GM19455 (cell line): ENCODE measurements around the gene KDM5C.

Experiments
- ATAC-seq: cut with Tn5 transposase; IDR thresholded peaks from one replicate; pipeline ENCODE4 v1.9.1; 2021; ENCODE audit not compliant: unreplicated experiment

Gene KDM5C

GRCh38 chrX:53251307-53251706, 26.3 kb upstream of the KDM5C start:
- no peak for ATAC-seq

- no peak for ATAC-seq
Measured at GRCh38 chrX:53250556-53250955, 25.5 kb upstream of the KDM5C start.

GRCh38 chrX:53249408-53250042, 24.5 kb upstream of the KDM5C start:
- no peak for ATAC-seq

DNA sequence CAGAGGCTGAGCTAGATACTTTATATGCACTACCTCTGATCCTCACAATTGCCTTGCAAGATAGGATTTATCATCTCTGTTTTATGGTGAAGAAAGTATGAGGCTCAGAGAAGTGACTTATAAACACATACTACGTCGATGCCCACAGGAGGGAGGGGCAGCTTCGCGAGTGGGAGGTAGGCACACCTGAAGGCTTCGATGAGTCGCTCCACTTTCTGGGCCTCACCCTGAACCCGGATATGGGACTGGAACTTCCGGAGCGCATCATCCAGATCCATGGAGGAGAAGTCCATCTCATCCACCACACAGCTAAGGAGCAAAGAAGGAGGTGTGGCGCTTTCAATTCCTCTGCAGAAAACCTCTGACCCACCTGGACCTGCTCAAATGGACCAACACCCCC, 22.9 kb upstream of the KDM5C start:
- ATAC-seq, result no peak

DNA sequence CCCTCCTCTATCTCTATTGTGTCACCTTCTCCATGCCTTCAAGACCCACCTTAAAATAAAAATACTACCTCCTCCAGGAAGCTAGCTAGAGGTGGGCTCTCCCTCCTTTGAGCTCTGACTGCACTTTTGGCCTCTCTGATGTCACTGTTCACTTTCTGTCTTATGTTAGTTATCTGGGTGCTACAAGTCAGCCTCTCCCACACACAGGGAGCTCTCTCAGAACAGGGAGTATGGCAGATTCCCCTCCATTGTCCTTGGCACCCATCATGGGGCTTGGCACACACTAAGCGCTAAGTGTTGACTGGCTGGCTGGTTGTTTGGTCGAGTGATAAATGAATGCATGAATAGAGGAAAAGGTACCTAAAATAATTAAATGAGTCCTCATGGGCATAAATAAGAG, 21.2 kb upstream of the KDM5C start:
- no peak for ATAC-seq

GRCh38 chrX:53244610-53245009, 19.6 kb upstream of the KDM5C start:
- no peak for ATAC-seq

DNA sequence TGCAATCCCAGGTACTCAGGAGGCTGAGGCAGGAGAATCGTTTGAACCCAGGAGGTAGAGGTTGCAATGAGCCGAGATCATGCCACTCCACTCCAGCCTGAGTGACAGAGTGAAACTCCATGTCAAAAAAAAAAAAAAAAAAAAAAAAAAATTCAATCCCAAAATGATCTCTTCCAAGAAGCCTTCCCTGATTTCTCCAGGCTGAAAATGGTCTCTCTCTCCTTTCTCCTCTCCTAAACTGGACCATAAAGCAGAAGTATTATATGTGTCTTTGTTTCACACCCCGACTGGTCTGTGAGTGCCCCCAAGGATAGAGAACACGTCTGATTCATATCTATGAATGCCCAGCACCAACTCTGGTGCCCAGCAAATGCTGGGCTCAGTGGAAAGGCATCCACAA, 17.3 kb upstream of the KDM5C start:
- no peak for ATAC-seq

DNA sequence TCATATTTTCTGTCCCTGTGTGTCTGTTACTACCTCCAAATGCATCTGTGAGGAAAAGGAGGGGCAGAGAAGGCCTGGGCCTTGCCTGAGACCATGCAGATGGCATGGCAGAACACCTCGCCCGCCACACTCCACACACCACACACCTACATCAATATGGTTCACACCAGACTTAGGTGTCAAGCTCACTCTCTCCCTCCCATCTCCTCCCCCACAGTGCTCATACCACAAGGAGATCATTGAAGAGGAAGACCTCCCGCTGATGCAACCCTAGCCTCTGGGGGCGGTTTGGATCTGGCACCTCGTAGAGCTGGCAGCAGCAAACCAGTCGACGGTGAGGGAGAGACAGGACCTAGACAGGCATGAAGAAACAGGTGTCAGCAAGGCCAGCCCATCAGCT, 16.6 kb upstream of the KDM5C start:
- no peak for ATAC-seq

DNA sequence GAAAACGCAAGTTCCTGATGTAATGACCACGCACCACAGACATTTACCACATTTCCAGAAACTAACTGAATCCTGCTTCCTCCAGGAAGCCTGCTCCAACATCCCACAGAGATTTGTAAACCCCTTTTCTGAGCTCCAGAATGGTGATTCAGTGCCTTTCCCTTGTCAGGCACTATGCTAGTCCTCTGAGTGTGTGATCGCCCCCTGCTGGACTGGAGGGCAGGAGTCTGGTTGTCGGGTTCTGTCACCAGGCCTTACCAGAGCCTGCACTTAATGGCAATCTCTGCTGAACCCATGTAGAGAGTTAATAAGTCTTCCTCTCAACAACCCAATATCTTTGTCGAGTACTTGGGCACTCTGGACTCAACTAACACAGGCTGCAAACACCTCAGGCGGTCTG, 14.5 kb upstream of the KDM5C start:
- no peak for ATAC-seq

- no peak for ATAC-seq
Measured at GRCh38 chrX:53237056-53237455, 12.0 kb upstream of the KDM5C start.

GRCh38 chrX:53236025-53236679, 11.1 kb upstream of the KDM5C start:
- ATAC-seq, result no peak

GRCh38 chrX:53235566-53235965, 10.6 kb upstream of the KDM5C start:
- no peak for ATAC-seq

GRCh38 chrX:53234484-53234883, 9.5 kb upstream of the KDM5C start:
- no peak for ATAC-seq

- ATAC-seq, result no peak
Measured at GRCh38 chrX:53233536-53233935, 8.5 kb upstream of the KDM5C start.

GRCh38 chrX:53230116-53230515, 5.1 kb upstream of the KDM5C start:
- ATAC-seq, result no peak

GRCh38 chrX:53227224-53227765, 2.3 kb upstream of the KDM5C start:
- ATAC-seq, result no peak

GRCh38 chrX:53223955-53224859, 800 bp downstream of the KDM5C start:
- no peak for ATAC-seq

GRCh38 chrX:53223068-53223693, 1.8 kb downstream of the KDM5C start:
- ATAC-seq, result no peak

- ATAC-seq, result no peak
Measured at GRCh38 chrX:53211391-53211978, 13.5 kb downstream of the KDM5C start.

GRCh38 chrX:53196678-53197077, 28.3 kb downstream of the KDM5C start:
- ATAC-seq, result no peak

GRCh38 chrX:53195401-53195800, 29.6 kb downstream of the KDM5C start:
- no peak for ATAC-seq
